ENCODE results near the gene SMIM22. TPM values are rescaled to one million over a fixed set of nuclear protein-coding genes. Genes with fewer than 3 reads are reported as not detected.

Gene SMIM22
- total RNA-seq, 1 donor from 2014 or later: not detected

- H3K4me1 ChIP-seq: peaks cover 60% of the 10 kb centered on the region
- no peaks in the 10 kb centered on the region for H3K9me3 ChIP-seq (replicated peaks)
- TF ChIP-seq CTCF (IDR thresholded peaks at IDR 0.05; ENCODE audit: borderline replicate concordance): peak; percentile 54
- peak; percentile 94 for DNase-seq
- intact Hi-C loops (cut with micrococcal nuclease): no loop called here
- no peaks in the 10 kb centered on the region for H3K27me3 ChIP-seq (ENCODE audit: low read depth)
- H3K4me3 ChIP-seq: peak overlapping the region; percentile 98
- peak overlapping the region; percentile 95 for H3K27ac ChIP-seq (replicated peaks)
- peaks cover 52% of the 10 kb centered on the region for H3K36me3 ChIP-seq
Measured at GRCh38 chr16:4802659-4803287, 7.6 kb downstream of the SMIM22 start.

- intact Hi-C loops (cut with micrococcal nuclease): no loop called here
Measured at GRCh38 chr16:4803401-4803844, 8.3 kb downstream of the SMIM22 start.

GRCh38 chr16:4803898-4804762, 9.0 kb downstream of the SMIM22 start:
- no peak for DNase-seq
- H3K36me3 ChIP-seq: peaks cover 54% of the 10 kb centered on the region

More at GRCh38 chr16:4803401-4803844, 8.3 kb downstream of the SMIM22 start:
- DNase-seq: no peak
- peaks cover 52% of the 10 kb centered on the region for H3K36me3 ChIP-seq
- no peaks in the 10 kb centered on the region for H3K9me3 ChIP-seq (replicated peaks)
- H3K27ac ChIP-seq (replicated peaks): peak overlapping the region; percentile 95
- H3K4me3 ChIP-seq: peak overlapping the region; percentile 98
- peaks cover 60% of the 10 kb centered on the region for H3K4me1 ChIP-seq
- TF ChIP-seq CTCF (IDR thresholded peaks at IDR 0.05; ENCODE audit: borderline replicate concordance): no peak
- H3K27me3 ChIP-seq (ENCODE audit: low read depth): no peaks in the 10 kb centered on the region

GRCh38 chr16:4805231-4805630, 10.1 kb downstream of the SMIM22 start:
- no peaks in the 10 kb centered on the region for H3K27me3 ChIP-seq (ENCODE audit: low read depth)
- TF ChIP-seq CTCF (IDR thresholded peaks at IDR 0.05; ENCODE audit: borderline replicate concordance): peak; percentile 61
- DNase-seq: peak; percentile 51
- H3K9me3 ChIP-seq (replicated peaks): no peaks in the 10 kb centered on the region
- H3K4me1 ChIP-seq: peaks cover 54% of the 10 kb centered on the region
- no peak overlapping the region for H3K4me3 ChIP-seq
- H3K36me3 ChIP-seq: peaks cover 59% of the 10 kb centered on the region
- intact Hi-C loops (cut with micrococcal nuclease): no loop called here
- peak overlapping the region; percentile 95 for H3K27ac ChIP-seq (replicated peaks)

More at GRCh38 chr16:4803898-4804762, 9.0 kb downstream of the SMIM22 start:
- H3K4me3 ChIP-seq: no peak overlapping the region
- no peaks in the 10 kb centered on the region for H3K9me3 ChIP-seq (replicated peaks)
- H3K4me1 ChIP-seq: peaks cover 60% of the 10 kb centered on the region
- TF ChIP-seq CTCF (IDR thresholded peaks at IDR 0.05; ENCODE audit: borderline replicate concordance): no peak
- peak overlapping the region; percentile 95 for H3K27ac ChIP-seq (replicated peaks)
- H3K27me3 ChIP-seq (ENCODE audit: low read depth): no peaks in the 10 kb centered on the region
- intact Hi-C loops (cut with micrococcal nuclease): no loop called here

GRCh38 chr16:4806280-4806679, 11.1 kb downstream of the SMIM22 start:
- peak overlapping the region; percentile 95 for H3K27ac ChIP-seq (replicated peaks)
- DNase-seq: no peak
- H3K9me3 ChIP-seq (replicated peaks): no peaks in the 10 kb centered on the region
- no peak overlapping the region for H3K4me3 ChIP-seq
- H3K27me3 ChIP-seq (ENCODE audit: low read depth): no peaks in the 10 kb centered on the region
- intact Hi-C loops (cut with micrococcal nuclease): no loop called here
- H3K4me1 ChIP-seq: peaks cover 43% of the 10 kb centered on the region
- TF ChIP-seq CTCF (IDR thresholded peaks at IDR 0.05; ENCODE audit: borderline replicate concordance): no peak
- H3K36me3 ChIP-seq: peaks cover 69% of the 10 kb centered on the region

Measured in left ventricle myocardium inferior (tissue), 1 donor.